ENCODE measurements around the gene MUC12.
"Not testable (repeated sequence)": the region's sequence is repeated elsewhere in the genome, so short reads cannot be mapped to it uniquely, and the experiment has no call there.

Gene MUC12

GRCh38 chr7:100963386-100963785, 6.0 kb upstream of the MUC12 start:
- DNase-seq: no peak

- DNase-seq: no peak
Observed at GRCh38 chr7:100963874-100964273, 5.5 kb upstream of the MUC12 start.

- no peak for DNase-seq
Observed at GRCh38 chr7:100964630-100965029, 4.7 kb upstream of the MUC12 start.

- no peak for DNase-seq
Observed at GRCh38 chr7:100965045-100965722, 4.2 kb upstream of the MUC12 start.

GRCh38 chr7:100965723-100966541, 3.4 kb upstream of the MUC12 start:
- no peak for DNase-seq

- DNase-seq: no peak
Observed at GRCh38 chr7:100966542-100967291, 2.6 kb upstream of the MUC12 start.

- no peak for DNase-seq
Observed at GRCh38 chr7:100967292-100967863, 2.0 kb upstream of the MUC12 start.

- DNase-seq: no peak
Observed at GRCh38 chr7:100968031-100968430, 1.3 kb upstream of the MUC12 start.

- no peak for DNase-seq
Observed at GRCh38 chr7:100968650-100969049, 715 bp upstream of the MUC12 start.

GRCh38 chr7:100971111-100972001, 2.0 kb downstream of the MUC12 start:
- DNase-seq: no peak

- no peak for DNase-seq
Observed at GRCh38 chr7:100972002-100972347, 2.6 kb downstream of the MUC12 start.

GRCh38 chr7:100974021-100974420, 4.7 kb downstream of the MUC12 start:
- DNase-seq: no peak

- no peak for DNase-seq
Observed at GRCh38 chr7:100975371-100975821, 6.0 kb downstream of the MUC12 start.

GRCh38 chr7:100978300-100978699, 8.9 kb downstream of the MUC12 start:
- no peak for DNase-seq

GRCh38 chr7:100983451-100984187, 14.3 kb downstream of the MUC12 start:
- no peak for DNase-seq

- not testable (repeated sequence) for DNase-seq
Observed at GRCh38 chr7:100984241-100984918, 15.0 kb downstream of the MUC12 start.

GRCh38 chr7:100985033-100985797, 15.8 kb downstream of the MUC12 start:
- DNase-seq: not testable (repeated sequence)

- no peak for DNase-seq
Observed at GRCh38 chr7:100991631-100992030, 22.3 kb downstream of the MUC12 start.

GRCh38 chr7:100992280-100992679, 22.9 kb downstream of the MUC12 start:
- DNase-seq: not testable (repeated sequence)

- not testable (repeated sequence) for DNase-seq
Observed at GRCh38 chr7:100994671-100995070, 25.3 kb downstream of the MUC12 start.
